Measurements from ENCODE around the gene LILRB2.

DNA sequence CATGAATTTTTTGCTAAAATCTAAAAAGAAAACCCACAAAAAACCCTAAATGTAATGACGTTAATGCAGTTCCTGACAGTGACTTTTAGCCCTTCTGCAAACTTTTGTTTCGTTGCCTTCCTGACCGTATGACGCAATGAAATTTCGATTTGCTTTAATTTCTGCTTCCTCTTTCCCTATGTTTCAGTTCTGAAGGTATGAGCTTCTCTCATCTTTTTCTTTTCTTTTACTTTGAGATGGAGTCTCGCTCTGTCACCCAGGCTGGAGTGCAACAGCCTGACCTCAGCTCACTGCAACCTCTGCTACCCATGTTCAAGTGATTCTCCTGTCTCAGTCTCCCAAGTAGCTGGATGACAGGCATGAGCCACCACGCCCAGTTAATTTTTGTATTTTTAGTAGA is 38.1 kb upstream of the LILRB2 start:
- no peak for TF ChIP-seq EZH2 (IDR thresholded peaks at IDR 0.05; ENCODE audit: borderline replicate concordance, low read length)
- no peak for TF ChIP-seq CTCF (conservative IDR thresholded peaks at IDR 0.05 in 1 of 2, IDR thresholded peaks at IDR 0.05 in 1 of 2; ENCODE audit: extremely low read depth in 1 of 2, insufficient read depth in 1 of 2, low read depth in 1 of 2, low read length in 2 of 2)
